Lower leg skin (tissue), 4 donors: ENCODE data around the gene PLEKHA6. TPM values are rescaled to one million over a fixed set of nuclear protein-coding genes. Genes with fewer than 3 reads are reported as not detected.

Experiments used
- DNase-seq, 2 donors: peaks; one replicate each; pipeline ENCODE4 v3.0.0-alpha.2; 2019; ENCODE audit warnings: low spot score in 2 of 2
- H3K4me3 ChIP-seq: fragments of 200-600 bp; sonication (generic); 2 replicates; pipeline ENCODE4 v1.5.1; 2017; ENCODE audit warnings: mild to moderate bottlenecking, low read depth; ENCODE audit not compliant: poor library complexity, severe bottlenecking
- CTCF ChIP-seq, 3 donors: fragments of 450-650 bp; IDR thresholded peaks; one replicate each; pipeline ENCODE4 v1.5.1; 2016; ENCODE audit warnings: antibody characterized with exemption in 3 of 3, mild to moderate bottlenecking in 3 of 3, moderate library complexity in 2 of 3
- POLR2A ChIP-seq, 2 donors: fragments of 450-650 bp; IDR thresholded peaks; one replicate each; pipeline ENCODE4 v1.6.1; 2016 to 2017; ENCODE audit warnings: antibody characterized with exemption in 2 of 2, mild to moderate bottlenecking in 1 of 2, moderate library complexity in 1 of 2
- WGBS, 2 donors: methylation state at CpG; one replicate each; pipeline ENCODE4 v1.1.5; 2018; 5-methylcytosine and 5-hydroxymethylcytosine counted together
- intact Hi-C: fragments of 100-400 bp; cut with DNase I; formaldehyde crosslinking; loops from one replicate; pipeline ENCODE4 v1.15.0; 2023; ENCODE audit warnings: low total_unique reads
- total RNA-seq, 4 donors: library from RNA; depleted of rRNA; stranded (reverse); fragments of >200 nt; gene quantifications; one replicate each; pipeline ENCODE4 v1.1.0, GENCODE V29; 2016

The PLEKHA6 gene
- total RNA-seq, 4 donors from 2014 or later, result 1.7 to 16.4 (median 11.1) TPM

DNA sequence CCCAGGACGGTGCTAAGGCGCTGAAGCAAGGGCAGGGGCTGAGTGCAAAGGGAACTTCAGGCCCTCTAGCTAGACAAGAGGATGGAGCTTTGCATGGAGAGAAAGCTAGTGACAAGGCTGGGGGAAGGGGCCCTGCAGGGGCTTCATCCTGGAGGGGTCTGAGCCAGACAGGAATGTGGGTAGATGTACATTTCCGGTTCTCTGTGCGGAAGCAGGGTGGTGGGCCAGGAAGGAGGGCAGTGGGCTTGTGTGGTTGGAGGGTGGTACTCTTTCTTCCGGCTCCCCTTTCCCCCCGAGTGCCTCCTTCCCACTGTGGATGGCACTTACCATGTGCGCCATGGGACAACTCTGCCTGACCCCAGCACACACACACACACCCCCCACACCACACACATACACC is 165.0 kb downstream of the PLEKHA6 start:
- TF ChIP-seq CTCF (IDR thresholded peaks at IDR 0.05) (no peak), POLR2A (IDR thresholded peaks at IDR 0.05) (no peak)

DNA sequence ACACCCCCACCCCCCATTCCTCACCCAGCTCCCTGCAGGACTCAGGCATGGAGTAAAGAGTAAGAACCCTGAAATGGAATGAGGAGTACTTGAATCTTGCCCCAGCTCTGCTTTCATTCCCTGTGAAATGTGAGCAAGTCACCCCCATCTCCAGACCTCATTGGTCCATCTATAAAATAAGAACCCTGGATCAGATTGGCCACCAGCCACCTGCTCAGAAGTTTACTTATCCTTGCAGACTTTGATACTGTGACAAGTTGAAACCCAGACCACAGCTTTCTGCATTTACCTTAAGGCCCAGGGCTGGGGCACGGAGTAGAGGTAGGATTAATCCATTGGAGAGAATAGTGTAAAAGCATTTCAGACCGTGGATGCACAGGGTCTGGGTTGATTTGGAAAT is 165.6 kb downstream of the PLEKHA6 start:
- WGBS, 2 donors, result 63 to 81% methylated on average over 2 of the region's 2 CpGs
- DNase-seq, result peak in 1 of 2 donors; percentile 39

More for the DNA sequence above, 165.0 kb downstream of the PLEKHA6 start:
- intact Hi-C loops, result no loop called here
- no peak overlapping the region for H3K4me3 ChIP-seq
- WGBS, 2 donors, result 79 to 85% methylated on average over 7 of the region's 7 CpGs
- DNase-seq, result peak in 1 of 2 donors; percentile 54

DNA sequence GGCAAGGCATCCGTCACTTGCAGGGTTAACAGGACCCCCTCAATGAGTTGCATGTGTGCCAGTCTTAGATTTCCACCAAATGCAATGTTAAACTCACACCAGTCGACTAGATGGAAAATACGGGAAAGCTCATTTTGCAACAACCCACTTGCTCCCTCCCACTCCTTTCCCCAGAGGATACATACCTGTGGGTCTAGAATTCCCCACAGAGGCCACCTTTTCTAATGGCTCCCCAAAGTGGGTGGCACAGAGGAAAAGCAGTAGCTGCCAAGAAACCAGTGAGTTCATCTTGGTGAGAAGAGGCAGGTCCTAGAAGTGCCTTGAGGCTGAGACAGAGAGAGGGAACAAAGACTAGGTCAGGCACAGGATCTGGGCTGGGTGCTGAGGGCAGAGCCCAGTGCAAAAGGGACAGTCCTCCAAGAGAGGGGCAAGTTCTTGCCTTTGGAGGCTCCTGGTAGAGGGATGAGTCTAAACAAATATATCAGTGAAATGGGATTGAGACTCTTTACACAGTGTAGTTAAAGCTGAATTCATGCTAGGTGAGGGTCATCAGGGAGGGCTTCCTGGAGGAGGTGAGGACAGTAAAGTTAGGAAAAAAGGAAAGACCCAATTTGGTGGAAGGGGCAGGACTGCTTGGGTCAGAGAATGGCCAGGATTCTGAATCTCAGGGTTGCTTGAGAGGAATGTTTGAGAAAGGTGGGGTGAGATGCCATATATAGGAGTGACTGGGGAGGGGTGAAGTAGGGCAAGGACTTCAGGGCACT is 167.0 kb downstream of the PLEKHA6 start:
- no peak for TF ChIP-seq POLR2A (IDR thresholded peaks at IDR 0.05)
- TF ChIP-seq CTCF (IDR thresholded peaks at IDR 0.05), result no peak
- intact Hi-C loops, result no loop called here
- no peak for DNase-seq
- H3K4me3 ChIP-seq, result no peak overlapping the region
- 66 to 77% methylated on average over 3 of the region's 3 CpGs for WGBS, 2 donors

More for the DNA sequence above, 165.6 kb downstream of the PLEKHA6 start:
- TF ChIP-seq CTCF (IDR thresholded peaks at IDR 0.05) (no peak), POLR2A (IDR thresholded peaks at IDR 0.05) (no peak)
- intact Hi-C loops, result no loop called here
- H3K4me3 ChIP-seq, result no peak overlapping the region

- 90 to 95% methylated on average over 2 of the region's 2 CpGs for WGBS, 2 donors
- DNase-seq, result no peak
- H3K4me3 ChIP-seq, result no peak overlapping the region
- TF ChIP-seq CTCF (IDR thresholded peaks at IDR 0.05), result no peak
- intact Hi-C loops, result no loop called here
Measured at GRCh38 chr1:204192046-204192445, 167.7 kb downstream of the PLEKHA6 start.

GRCh38 chr1:204191456-204191855 is 168.3 kb downstream of the PLEKHA6 start:
- WGBS, 2 donors, result 43 to 58% methylated on average over 6 to 7 of the region's 7 CpGs
- DNase-seq, result peak in 1 of 2 donors; percentile 57
- TF ChIP-seq POLR2A (IDR thresholded peaks at IDR 0.05), result no peak
- TF ChIP-seq CTCF (IDR thresholded peaks at IDR 0.05), result no peak
- intact Hi-C loops, result no loop called here
- H3K4me3 ChIP-seq, result no peak overlapping the region
